ENCODE results near the gene LST1.

Gene LST1

DNA sequence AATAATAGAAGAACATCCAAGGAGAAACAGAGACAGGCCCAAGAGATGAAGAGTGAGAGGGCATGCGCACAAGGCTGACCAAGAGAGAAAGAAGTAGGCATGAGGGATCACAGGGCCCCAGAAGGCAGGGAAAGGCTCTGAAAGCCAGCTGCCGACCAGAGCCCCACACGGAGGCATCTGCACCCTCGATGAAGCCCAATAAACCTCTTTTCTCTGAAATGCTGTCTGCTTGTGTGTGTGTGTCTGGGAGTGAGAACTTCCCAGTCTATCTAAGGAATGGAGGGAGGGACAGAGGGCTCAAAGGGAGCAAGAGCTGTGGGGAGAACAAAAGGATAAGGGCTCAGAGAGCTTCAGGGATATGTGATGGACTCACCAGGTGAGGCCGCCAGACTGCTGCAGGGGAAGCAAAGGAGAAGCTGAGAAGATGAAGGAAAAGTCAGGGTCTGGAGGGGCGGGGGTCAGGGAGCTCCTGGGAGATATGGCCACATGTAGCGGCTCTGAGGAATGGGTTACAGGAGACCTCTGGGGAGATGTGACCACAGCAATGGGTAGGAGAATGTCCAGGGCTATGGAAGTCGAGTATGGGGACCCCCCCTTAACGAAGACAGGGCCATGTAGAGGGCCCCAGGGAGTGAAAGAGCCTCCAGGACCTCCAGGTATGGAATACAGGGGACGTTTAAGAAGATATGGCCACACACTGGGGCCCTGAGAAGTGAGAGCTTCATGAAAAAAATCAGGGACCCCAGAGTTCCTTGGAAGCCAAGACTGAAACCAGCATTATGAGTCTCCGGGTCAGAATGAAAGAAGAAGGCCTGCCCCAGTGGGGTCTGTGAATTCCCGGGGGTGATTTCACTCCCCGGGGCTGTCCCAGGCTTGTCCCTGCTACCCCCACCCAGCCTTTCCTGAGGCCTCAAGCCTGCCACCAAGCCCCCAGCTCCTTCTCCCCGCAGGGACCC is 11.7 kb upstream of the LST1 start:
- H3K4me1 Mint-ChIP-seq (ENCODE audit: low read depth) = peaks cover 75% of the 10 kb centered on the region
- H3K27me3 Mint-ChIP-seq = no peaks in the 10 kb centered on the region
- H3K36me3 Mint-ChIP-seq = peaks cover 18% of the 10 kb centered on the region
- H3K4me3 Mint-ChIP-seq = peak overlapping the region; percentile 100
- peak overlapping the region; percentile 99 for H3K27ac Mint-ChIP-seq
- H3K9me3 Mint-ChIP-seq (ENCODE audit: low read depth) = no peaks in the 10 kb centered on the region

DNA sequence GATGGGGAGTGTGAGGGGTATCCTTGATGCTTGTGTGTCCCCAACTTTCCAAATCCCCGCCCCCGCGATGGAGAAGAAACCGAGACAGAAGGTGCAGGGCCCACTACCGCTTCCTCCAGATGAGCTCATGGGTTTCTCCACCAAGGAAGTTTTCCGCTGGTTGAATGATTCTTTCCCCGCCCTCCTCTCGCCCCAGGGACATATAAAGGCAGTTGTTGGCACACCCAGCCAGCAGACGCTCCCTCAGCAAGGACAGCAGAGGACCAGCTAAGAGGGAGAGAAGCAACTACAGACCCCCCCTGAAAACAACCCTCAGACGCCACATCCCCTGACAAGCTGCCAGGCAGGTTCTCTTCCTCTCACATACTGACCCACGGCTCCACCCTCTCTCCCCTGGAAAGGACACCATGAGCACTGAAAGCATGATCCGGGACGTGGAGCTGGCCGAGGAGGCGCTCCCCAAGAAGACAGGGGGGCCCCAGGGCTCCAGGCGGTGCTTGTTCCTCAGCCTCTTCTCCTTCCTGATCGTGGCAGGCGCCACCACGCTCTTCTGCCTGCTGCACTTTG is 10.7 kb upstream of the LST1 start, which contains the start of gene TNF:
Gene TNF, plus strand, starts transcription at position 231 of the 567 bp plus-strand sequence. Its CDS starts 177 bp downstream, at position 408.
- H3K4me3 Mint-ChIP-seq = peak within 1 kb of the TSS; percentile 100
- peaks cover 71% of the 10 kb centered on the region for H3K4me1 Mint-ChIP-seq (ENCODE audit: low read depth)
- no peaks in the 10 kb centered on the region for H3K27me3 Mint-ChIP-seq
- H3K27ac Mint-ChIP-seq = peak within 1 kb of the TSS; percentile 99
- peaks cover 19% of the 10 kb centered on the region for H3K36me3 Mint-ChIP-seq
- H3K9me3 Mint-ChIP-seq (ENCODE audit: low read depth) = no peaks in the 10 kb centered on the region

DNA sequence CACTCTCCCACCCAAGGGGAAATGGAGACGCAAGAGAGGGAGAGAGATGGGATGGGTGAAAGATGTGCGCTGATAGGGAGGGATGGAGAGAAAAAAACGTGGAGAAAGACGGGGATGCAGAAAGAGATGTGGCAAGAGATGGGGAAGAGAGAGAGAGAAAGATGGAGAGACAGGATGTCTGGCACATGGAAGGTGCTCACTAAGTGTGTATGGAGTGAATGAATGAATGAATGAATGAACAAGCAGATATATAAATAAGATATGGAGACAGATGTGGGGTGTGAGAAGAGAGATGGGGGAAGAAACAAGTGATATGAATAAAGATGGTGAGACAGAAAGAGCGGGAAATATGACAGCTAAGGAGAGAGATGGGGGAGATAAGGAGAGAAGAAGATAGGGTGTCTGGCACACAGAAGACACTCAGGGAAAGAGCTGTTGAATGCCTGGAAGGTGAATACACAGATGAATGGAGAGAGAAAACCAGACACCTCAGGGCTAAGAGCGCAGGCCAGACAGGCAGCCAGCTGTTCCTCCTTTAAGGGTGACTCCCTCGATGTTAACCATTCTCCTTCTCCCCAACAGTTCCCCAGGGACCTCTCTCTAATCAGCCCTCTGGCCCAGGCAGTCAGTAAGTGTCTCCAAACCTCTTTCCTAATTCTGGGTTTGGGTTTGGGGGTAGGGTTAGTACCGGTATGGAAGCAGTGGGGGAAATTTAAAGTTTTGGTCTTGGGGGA is 10.0 kb upstream of the LST1 start:
- H3K9me3 Mint-ChIP-seq (ENCODE audit: low read depth) = no peaks in the 10 kb centered on the region
- H3K4me3 Mint-ChIP-seq = peak overlapping the region; percentile 100
- peak overlapping the region; percentile 99 for H3K27ac Mint-ChIP-seq
- H3K36me3 Mint-ChIP-seq = peaks cover 21% of the 10 kb centered on the region
- H3K4me1 Mint-ChIP-seq (ENCODE audit: low read depth) = peaks cover 67% of the 10 kb centered on the region
- no peaks in the 10 kb centered on the region for H3K27me3 Mint-ChIP-seq

DNA sequence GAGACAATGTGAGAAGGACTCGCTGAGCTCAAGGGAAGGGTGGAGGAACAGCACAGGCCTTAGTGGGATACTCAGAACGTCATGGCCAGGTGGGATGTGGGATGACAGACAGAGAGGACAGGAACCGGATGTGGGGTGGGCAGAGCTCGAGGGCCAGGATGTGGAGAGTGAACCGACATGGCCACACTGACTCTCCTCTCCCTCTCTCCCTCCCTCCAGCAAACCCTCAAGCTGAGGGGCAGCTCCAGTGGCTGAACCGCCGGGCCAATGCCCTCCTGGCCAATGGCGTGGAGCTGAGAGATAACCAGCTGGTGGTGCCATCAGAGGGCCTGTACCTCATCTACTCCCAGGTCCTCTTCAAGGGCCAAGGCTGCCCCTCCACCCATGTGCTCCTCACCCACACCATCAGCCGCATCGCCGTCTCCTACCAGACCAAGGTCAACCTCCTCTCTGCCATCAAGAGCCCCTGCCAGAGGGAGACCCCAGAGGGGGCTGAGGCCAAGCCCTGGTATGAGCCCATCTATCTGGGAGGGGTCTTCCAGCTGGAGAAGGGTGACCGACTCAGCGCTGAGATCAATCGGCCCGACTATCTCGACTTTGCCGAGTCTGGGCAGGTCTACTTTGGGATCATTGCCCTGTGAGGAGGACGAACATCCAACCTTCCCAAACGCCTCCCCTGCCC is 9.0 kb upstream of the LST1 start:
- Mint-ChIP-seq H3K27ac (peak overlapping the region; percentile 99), H3K9me3 (ENCODE audit: low read depth) (no peaks in the 10 kb centered on the region), H3K4me1 (ENCODE audit: low read depth) (peaks cover 62% of the 10 kb centered on the region), H3K36me3 (peaks cover 21% of the 10 kb centered on the region), H3K4me3 (peak overlapping the region; percentile 100), H3K27me3 (no peaks in the 10 kb centered on the region)

DNA sequence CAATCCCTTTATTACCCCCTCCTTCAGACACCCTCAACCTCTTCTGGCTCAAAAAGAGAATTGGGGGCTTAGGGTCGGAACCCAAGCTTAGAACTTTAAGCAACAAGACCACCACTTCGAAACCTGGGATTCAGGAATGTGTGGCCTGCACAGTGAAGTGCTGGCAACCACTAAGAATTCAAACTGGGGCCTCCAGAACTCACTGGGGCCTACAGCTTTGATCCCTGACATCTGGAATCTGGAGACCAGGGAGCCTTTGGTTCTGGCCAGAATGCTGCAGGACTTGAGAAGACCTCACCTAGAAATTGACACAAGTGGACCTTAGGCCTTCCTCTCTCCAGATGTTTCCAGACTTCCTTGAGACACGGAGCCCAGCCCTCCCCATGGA is 8.5 kb upstream of the LST1 start:
- Mint-ChIP-seq H3K27me3 (no peaks in the 10 kb centered on the region), H3K36me3 (peaks cover 19% of the 10 kb centered on the region), H3K4me3 (peak overlapping the region; percentile 100), H3K27ac (no peak overlapping the region), H3K4me1 (ENCODE audit: low read depth) (peaks cover 61% of the 10 kb centered on the region), H3K9me3 (ENCODE audit: low read depth) (no peaks in the 10 kb centered on the region)

DNA sequence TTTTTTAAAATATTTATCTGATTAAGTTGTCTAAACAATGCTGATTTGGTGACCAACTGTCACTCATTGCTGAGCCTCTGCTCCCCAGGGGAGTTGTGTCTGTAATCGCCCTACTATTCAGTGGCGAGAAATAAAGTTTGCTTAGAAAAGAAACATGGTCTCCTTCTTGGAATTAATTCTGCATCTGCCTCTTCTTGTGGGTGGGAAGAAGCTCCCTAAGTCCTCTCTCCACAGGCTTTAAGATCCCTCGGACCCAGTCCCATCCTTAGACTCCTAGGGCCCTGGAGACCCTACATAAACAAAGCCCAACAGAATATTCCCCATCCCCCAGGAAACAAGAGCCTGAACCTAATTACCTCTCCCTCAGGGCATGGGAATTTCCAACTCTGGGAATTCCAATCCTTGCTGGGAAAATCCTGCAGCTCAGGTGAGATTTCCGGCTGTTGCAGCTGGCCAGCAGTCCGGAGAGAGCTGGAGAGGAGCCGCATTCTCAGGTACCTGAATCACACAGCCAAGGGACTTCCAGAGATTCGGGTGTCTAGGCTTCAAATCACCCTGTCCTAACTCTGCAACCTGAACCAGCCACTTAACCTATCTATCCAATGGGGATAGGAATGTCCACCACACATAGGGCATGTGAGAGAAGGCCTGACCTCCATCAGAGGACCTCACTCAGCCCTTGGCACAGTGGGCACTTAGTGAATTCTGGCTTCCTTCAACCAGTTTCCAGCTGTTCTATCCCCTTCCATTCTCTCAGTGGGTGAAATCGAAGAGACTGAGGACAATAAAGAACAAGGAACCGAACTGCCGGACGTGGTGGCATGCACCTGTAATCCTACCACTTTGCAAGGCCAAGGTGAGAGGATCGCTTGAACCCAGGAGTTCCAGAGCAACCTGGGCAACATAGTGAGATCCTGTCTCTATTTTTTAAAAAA is 7.6 kb upstream of the LST1 start:
- Mint-ChIP-seq H3K4me1 (ENCODE audit: low read depth) (peaks cover 60% of the 10 kb centered on the region), H3K4me3 (peak overlapping the region; percentile 95), H3K27me3 (no peaks in the 10 kb centered on the region), H3K9me3 (ENCODE audit: low read depth) (no peaks in the 10 kb centered on the region), H3K27ac (peak overlapping the region; percentile 87), H3K36me3 (peaks cover 21% of the 10 kb centered on the region)

DNA sequence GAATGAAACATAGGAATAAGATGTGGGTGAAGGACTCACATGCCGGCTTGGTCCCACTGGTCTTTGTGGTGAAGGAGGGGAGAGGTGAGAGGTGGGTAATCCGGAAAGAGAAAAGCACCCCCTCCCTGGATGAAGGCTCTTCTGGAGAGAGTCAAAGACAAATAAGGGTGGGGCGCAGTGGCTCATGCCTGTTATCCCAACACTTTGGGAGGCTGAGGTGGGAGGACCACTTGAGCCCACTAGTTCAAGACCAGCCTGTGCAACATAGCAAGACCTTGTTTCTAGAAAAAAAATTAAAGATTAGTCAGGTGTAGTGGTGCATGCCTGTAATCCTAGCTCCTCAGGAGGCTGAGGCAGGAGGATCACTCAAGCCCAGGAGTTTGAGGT is 7.0 kb upstream of the LST1 start:
- H3K4me1 Mint-ChIP-seq (ENCODE audit: low read depth) = peaks cover 58% of the 10 kb centered on the region
- peak overlapping the region; percentile 87 for H3K27ac Mint-ChIP-seq
- H3K36me3 Mint-ChIP-seq = peaks cover 18% of the 10 kb centered on the region
- no peaks in the 10 kb centered on the region for H3K27me3 Mint-ChIP-seq
- no peaks in the 10 kb centered on the region for H3K9me3 Mint-ChIP-seq (ENCODE audit: low read depth)
- peak overlapping the region; percentile 95 for H3K4me3 Mint-ChIP-seq

DNA sequence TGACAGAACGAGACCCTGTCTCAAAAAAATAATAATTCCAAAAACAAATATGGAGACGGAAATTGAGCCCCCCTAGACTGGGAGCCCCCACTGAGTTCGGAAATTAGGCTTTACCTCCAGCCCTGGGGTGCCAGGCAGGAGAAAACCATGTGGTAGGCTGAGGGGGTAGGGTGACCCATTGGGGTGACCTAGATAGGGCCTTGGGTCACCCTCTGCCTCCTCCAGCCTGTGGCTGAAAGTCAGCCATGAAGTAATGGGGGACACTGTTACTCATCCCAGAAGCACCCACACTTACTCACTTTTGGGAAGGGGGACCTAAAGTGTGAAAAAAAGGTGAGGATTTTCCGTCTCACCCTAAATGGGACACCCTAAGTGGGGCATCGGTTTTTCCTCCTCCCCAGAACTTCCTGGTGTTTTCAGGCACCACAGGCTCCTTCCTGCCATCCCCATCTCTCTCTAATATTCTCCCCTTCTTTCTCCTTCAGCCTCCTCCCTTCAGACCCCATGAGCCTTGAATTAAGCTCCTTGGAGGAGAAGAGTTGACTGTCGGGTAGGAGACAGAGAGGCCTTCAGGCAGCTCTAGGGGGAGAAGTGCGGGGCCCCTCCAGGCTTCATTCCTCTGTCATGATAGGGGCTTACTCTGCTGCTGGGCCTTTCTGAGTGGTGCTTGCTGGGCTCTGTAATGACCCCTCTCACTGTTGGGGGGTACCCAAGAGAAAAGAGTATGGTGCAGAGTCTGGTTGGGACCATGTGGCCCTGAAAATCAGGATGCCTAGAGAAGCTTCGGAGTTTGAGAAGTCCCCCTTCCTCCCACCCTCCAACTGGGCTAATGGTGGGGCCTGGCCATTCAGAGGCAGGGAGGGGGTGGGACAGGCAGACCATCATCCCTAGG is 6.3 kb upstream of the LST1 start:
- Mint-ChIP-seq H3K4me1 (ENCODE audit: low read depth) (peaks cover 55% of the 10 kb centered on the region), H3K4me3 (peak overlapping the region; percentile 95), H3K27me3 (no peaks in the 10 kb centered on the region), H3K9me3 (ENCODE audit: low read depth) (no peaks in the 10 kb centered on the region), H3K36me3 (peaks cover 18% of the 10 kb centered on the region), H3K27ac (peak overlapping the region; percentile 93)

DNA sequence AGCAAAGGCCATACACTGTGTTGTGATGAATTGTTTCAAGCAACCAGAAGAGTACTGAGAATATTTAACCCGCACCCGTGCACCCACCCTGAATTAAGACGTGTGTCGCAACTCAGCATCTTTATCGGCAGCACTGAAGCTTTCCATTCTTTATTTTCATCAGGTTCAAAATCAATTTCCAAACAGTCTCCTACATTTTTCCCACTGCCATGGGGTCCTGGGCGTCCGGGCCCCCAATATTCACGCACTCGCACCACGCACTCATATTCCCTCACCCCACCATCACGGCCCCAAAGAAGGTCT is 5.7 kb upstream of the LST1 start:
- Mint-ChIP-seq H3K4me1 (ENCODE audit: low read depth) (peaks cover 56% of the 10 kb centered on the region), H3K27ac (peak overlapping the region; percentile 93)

DNA sequence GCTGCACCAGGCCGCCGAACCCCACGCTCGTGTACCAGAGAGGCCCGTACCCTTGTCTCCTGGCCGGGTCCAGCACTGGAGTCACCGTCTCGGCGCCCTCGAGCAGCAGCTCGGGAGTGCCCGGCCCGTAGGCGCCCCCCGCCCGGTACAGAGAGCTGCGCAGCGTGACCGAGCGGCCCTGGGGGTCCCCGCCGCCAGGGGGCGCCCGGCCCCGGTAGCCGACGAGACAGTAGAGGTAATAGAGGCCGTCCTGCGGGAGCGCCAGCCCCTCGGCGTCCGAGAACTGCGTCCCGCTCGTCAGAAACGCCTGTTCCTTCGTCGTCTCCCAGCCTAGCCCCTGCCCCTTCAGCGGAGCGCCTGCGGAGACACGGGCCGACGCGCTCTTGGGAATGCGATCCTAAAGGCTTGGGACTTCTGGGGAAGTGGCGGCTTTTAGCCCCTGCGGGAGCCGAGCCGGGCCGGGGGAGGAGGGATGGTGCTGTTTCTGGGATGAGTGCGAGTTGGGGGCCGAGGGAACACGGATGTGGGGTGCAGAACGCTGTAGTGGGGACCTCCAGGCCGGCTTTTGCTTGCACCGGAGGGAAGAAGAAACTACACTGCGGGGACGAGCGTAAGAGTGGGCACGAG is 5.2 kb upstream of the LST1 start:
- peaks cover 17% of the 10 kb centered on the region for H3K36me3 Mint-ChIP-seq

More for the DNA sequence above, 5.7 kb upstream of the LST1 start:
- Mint-ChIP-seq H3K9me3 (ENCODE audit: low read depth) (no peaks in the 10 kb centered on the region), H3K27me3 (no peaks in the 10 kb centered on the region), H3K36me3 (peaks cover 18% of the 10 kb centered on the region), H3K4me3 (peak overlapping the region; percentile 95)

DNA sequence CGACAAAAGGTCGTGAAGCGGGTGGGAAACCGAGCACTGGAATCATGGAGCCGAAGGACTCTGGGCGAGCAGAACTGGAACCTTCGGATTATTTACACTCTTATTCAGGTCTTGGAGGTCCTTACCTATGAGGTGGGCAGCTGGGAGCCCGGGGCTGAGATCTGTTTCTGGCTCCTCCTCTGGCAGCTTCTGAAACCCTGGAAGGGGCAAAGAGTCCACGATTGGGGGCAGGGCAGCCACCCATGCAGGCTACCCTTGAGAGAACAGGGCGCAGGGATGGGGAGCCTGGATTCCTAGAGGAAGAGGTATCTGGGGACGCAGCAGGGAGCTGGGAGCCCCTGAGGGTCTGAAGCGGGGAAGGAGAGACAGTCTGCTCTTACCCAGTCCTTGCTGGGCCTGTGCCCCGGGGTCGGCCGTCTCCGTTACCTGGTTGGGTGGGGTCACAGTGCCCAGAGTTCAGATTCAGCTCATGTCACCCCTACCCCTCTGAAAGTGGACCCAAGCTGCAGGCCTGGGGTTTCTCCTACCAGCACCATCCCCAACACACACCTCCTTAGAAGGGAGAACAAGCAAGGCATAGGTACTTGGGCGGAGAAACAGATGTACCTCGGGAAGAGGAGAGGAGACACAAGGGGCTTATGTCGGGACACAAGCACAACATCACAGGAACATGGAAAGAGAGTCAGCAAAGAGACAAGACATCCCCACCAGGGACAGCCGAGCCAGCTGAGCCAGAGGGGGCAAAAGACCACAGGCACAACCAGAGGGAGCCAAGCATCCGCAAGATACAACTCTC is 4.4 kb upstream of the LST1 start:
- H3K4me3 Mint-ChIP-seq = peak overlapping the region; percentile 95
- no peaks in the 10 kb centered on the region for H3K9me3 Mint-ChIP-seq (ENCODE audit: low read depth)
- H3K27me3 Mint-ChIP-seq = no peaks in the 10 kb centered on the region
- H3K4me1 Mint-ChIP-seq (ENCODE audit: low read depth) = peaks cover 59% of the 10 kb centered on the region
- H3K27ac Mint-ChIP-seq = peak overlapping the region; percentile 89
- H3K36me3 Mint-ChIP-seq = peaks cover 10% of the 10 kb centered on the region

More for the DNA sequence above, 5.2 kb upstream of the LST1 start:
- Mint-ChIP-seq H3K4me1 (ENCODE audit: low read depth) (peaks cover 56% of the 10 kb centered on the region), H3K27ac (peak overlapping the region; percentile 93), H3K4me3 (peak overlapping the region; percentile 95), H3K9me3 (ENCODE audit: low read depth) (no peaks in the 10 kb centered on the region), H3K27me3 (no peaks in the 10 kb centered on the region)

DNA sequence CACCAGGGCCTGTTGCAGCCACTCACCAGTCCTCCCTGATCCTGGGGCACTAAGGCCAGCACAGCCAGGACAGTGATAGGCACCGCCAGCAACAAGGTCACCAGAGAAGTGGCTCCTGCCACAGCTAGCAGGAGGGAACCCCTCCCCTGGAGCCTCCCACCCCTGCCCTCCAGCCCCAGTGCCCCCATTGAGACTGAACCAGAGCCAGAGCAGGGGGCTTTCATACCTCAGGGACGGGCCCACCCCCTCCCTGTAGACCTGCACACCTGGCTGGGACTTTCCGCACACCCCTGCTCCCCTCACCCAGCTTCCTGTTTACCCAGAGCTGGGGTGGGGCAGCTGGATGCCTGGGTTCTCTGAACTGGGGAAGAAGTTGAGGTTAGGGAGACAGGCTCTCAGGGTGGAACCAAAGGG is 3.8 kb upstream of the LST1 start, which contains the start of gene LTB:
Gene LTB, minus strand, starts transcription at position 195 of the 414 bp plus-strand sequence. Its CDS starts 7 bp downstream, at position 188.
- no peaks in the 10 kb centered on the region for H3K27me3 Mint-ChIP-seq
- H3K27ac Mint-ChIP-seq = peak within 1 kb of the TSS; percentile 89
- H3K4me3 Mint-ChIP-seq = peak within 1 kb of the TSS; percentile 95
- peaks cover 5% of the 10 kb centered on the region for H3K36me3 Mint-ChIP-seq
- no peaks in the 10 kb centered on the region for H3K9me3 Mint-ChIP-seq (ENCODE audit: low read depth)
- peaks cover 62% of the 10 kb centered on the region for H3K4me1 Mint-ChIP-seq (ENCODE audit: low read depth)
